Upper lobe of left lung (tissue), 6 donors: ENCODE data around the gene DNAH9. TPM values are rescaled to one million over a fixed set of nuclear protein-coding genes. Genes with fewer than 3 reads are reported as not detected.

Experiments used
- ATAC-seq, 2 donors: fragments of 200-7000 bp; cut with Tn5 transposase; one replicate each; pipeline ENCODE4 v1.9.1; 2022; ENCODE audit warnings: mild to moderate bottlenecking in 2 of 2, moderate library complexity in 2 of 2; ENCODE audit not compliant: low FRiP score in 2 of 2
- DNase-seq, 2 donors: peaks; one replicate each; pipeline ENCODE4 v3.0.0-alpha.2; 2019 to 2020
- H3K27ac ChIP-seq, 4 donors: fragments of 200-600 bp; sonication (generic); one replicate each; pipeline ENCODE4 v1.5.1; 2016 to 2019
- H3K27me3 ChIP-seq, 4 donors: fragments of 200-600 bp; sonication (generic); one replicate each; pipeline ENCODE4 v1.5.1; 2017 to 2019
- H3K36me3 ChIP-seq, 4 donors: fragments of 200-600 bp; sonication (generic); one replicate each; pipeline ENCODE4 v1.5.1; 2016 to 2019
- H3K4me1 ChIP-seq, 4 donors: fragments of 200-600 bp; sonication (generic); one replicate each; pipeline ENCODE4 v1.5.1; 2018 to 2019
- H3K4me3 ChIP-seq, 4 donors: fragments of 200-600 bp; sonication (generic); one replicate each; pipeline ENCODE4 v1.5.1; 2017 to 2019; ENCODE audit warnings: mild to moderate bottlenecking in 2 of 4, moderate library complexity in 1 of 4
- H3K9me3 ChIP-seq, 4 donors: fragments of 200-600 bp; sonication (generic); one replicate each; pipeline ENCODE4 v1.5.1; 2018 to 2019
- EP300 ChIP-seq, 4 donors: sonication (generic); formaldehyde crosslinking; IDR thresholded peaks; one replicate each; pipeline ENCODE4 v1.5.1; 2017; ENCODE audit warnings: antibody characterized with exemption in 4 of 4, control low read depth in 2 of 4
- POLR2A ChIP-seq, 4 donors: fragments of 450-650 bp; IDR thresholded peaks; one replicate each; pipeline ENCODE4 v1.5.1; 2016 to 2017; ENCODE audit warnings: antibody characterized with exemption in 4 of 4, mild to moderate bottlenecking in 2 of 4
- POLR2AphosphoS5 ChIP-seq, 2 donors: sonication (generic); formaldehyde crosslinking; IDR thresholded peaks; one replicate each; pipeline ENCODE4 v1.5.1; 2017; ENCODE audit warnings: antibody characterized with exemption in 2 of 2
- WGBS, 2 donors: methylation state at CpG; one replicate each; pipeline ENCODE4 v1.1.5; 2017 to 2018; 5-methylcytosine and 5-hydroxymethylcytosine counted together
- total RNA-seq, 6 donors: library from RNA; depleted of rRNA in 4 of 6; stranded (reverse); fragments of >200 nt in 4 of 6; gene quantifications; one replicate each; pipeline versions ENCODE4 v1.1.0 to v1.2.1, GENCODE V29; 2016 to 2021
- TF ChIP-seq, protein P1 (sequence below), 6 experiments: fragments of 450-650 bp in 4 of 6; fragments of 200-600 bp in 2 of 6; sonication (generic) in 2 of 6; IDR thresholded peaks; one replicate each; pipeline ENCODE4 v1.5.1; 2016 to 2019; ENCODE audit warnings: antibody characterized with exemption in 6 of 6
- donor health status: DM: no; HTN: no; CAD: no; lungs with moderate emphysema.
- donor health status: DM: no; HTN: yes; CAD: no; lungs with severe emphysema.

The DNAH9 gene
- total RNA-seq, 6 donors from 2014 or later, result 0.92 to 42.6 (median 14.8) TPM

DNA sequence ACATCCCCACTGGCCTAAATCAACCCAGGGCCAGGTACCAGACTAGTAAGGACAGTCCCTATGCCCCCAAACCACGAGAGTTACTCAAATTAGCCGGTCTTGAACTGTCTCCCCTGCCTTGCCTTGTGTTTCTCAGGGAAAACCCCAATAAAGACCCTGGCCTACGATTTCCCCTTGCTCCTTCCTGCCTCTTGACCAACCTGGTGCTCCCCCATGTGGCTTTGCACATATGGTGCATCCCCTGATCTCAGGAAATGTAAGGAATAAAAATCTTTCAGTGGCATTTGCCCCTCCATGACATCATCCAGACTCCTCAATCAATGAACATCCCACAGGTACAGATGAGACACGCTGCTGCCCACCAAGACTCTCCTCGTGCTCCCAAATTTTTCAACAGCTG, 311.1 kb downstream of the DNAH9 start:
- H3K27me3 ChIP-seq, result no peaks in the 10 kb centered on the region
- no peak overlapping the region for H3K27ac ChIP-seq
- no peak for DNase-seq
- H3K9me3 ChIP-seq, result peaks cover 0 to 19% (median 5%) of the 10 kb centered on the region in 4 donors
- H3K4me1 ChIP-seq, result no peaks in the 10 kb centered on the region
- 57 to 71% methylated on average over 5 of the region's 5 CpGs for WGBS, 2 donors
- TF ChIP-seq EP300 (IDR thresholded peaks at IDR 0.05), result no peak
- no peak for TF ChIP-seq POLR2A (IDR thresholded peaks at IDR 0.05)
- TF ChIP-seq, protein P1, sequence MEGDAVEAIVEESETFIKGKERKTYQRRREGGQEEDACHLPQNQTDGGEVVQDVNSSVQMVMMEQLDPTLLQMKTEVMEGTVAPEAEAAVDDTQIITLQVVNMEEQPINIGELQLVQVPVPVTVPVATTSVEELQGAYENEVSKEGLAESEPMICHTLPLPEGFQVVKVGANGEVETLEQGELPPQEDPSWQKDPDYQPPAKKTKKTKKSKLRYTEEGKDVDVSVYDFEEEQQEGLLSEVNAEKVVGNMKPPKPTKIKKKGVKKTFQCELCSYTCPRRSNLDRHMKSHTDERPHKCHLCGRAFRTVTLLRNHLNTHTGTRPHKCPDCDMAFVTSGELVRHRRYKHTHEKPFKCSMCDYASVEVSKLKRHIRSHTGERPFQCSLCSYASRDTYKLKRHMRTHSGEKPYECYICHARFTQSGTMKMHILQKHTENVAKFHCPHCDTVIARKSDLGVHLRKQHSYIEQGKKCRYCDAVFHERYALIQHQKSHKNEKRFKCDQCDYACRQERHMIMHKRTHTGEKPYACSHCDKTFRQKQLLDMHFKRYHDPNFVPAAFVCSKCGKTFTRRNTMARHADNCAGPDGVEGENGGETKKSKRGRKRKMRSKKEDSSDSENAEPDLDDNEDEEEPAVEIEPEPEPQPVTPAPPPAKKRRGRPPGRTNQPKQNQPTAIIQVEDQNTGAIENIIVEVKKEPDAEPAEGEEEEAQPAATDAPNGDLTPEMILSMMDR (IDR thresholded peaks at IDR 0.05), result no peak
- no peak for TF ChIP-seq POLR2AphosphoS5 (IDR thresholded peaks at IDR 0.05)
- no peak overlapping the region for H3K4me3 ChIP-seq
- ATAC-seq, result no peak
- no peaks in the 10 kb centered on the region for H3K36me3 ChIP-seq

DNA sequence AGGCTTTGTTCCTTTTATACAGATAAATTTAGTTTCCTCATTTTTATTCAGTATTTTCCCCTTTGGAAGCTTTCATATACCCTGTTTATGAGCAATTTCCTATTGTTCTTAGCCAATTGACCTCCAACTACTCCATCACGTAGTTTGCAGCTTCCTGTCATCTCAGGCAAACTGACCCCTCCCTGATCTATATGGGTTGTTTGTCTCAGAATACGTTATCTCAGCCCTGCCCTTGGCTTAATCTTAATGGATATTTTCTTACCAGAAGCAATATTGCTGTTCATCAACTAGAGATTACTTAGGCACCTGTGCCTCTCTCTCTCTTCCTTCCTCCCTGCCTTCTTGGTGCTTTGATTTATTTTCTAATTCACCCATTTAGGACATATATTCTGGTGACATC, 317.8 kb downstream of the DNAH9 start:
- H3K4me1 ChIP-seq, result no peaks in the 10 kb centered on the region
- WGBS, 2 donors, result 7 to 15% methylated on average over 2 of the region's 2 CpGs
- no peak overlapping the region for H3K27ac ChIP-seq
- peaks cover 0 to 14% (median 5%) of the 10 kb centered on the region in 4 donors for H3K9me3 ChIP-seq
- no peak for DNase-seq
- H3K36me3 ChIP-seq, result no peaks in the 10 kb centered on the region
- TF ChIP-seq POLR2A (IDR thresholded peaks at IDR 0.05) (no peak), POLR2AphosphoS5 (IDR thresholded peaks at IDR 0.05) (no peak), EP300 (IDR thresholded peaks at IDR 0.05) (no peak)
- TF ChIP-seq, protein P1 (IDR thresholded peaks at IDR 0.05), result no peak
- H3K27me3 ChIP-seq, result no peaks in the 10 kb centered on the region
- no peak overlapping the region for H3K4me3 ChIP-seq
- ATAC-seq, result no peak

DNA sequence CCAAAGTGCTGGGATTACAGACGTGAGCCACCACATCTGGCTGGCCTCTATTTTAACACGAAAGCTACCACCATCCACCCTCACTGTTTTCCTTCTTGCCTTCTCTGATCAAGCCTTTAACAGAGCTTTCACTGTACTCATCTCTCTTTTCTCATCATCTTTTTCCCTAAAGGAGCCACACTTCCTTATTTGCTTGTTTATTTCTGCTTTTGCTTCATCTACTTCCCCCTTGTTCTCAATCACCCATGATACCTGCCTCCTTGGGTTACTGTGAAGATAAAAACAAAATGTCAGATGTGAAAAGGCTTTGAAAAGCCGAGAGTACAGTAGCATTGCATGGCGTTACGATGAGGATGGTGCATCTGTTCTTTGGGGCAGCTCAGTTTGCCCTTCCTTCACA, 319.1 kb downstream of the DNAH9 start:
- ATAC-seq, result no peak
- TF ChIP-seq POLR2A (IDR thresholded peaks at IDR 0.05), result no peak
- TF ChIP-seq POLR2AphosphoS5 (IDR thresholded peaks at IDR 0.05), result no peak
- TF ChIP-seq EP300 (IDR thresholded peaks at IDR 0.05), result no peak
- TF ChIP-seq, protein P1 (IDR thresholded peaks at IDR 0.05), result no peak
- Histone ChIP-seq H3K36me3 (no peaks in the 10 kb centered on the region), H3K27me3 (no peaks in the 10 kb centered on the region), H3K4me3 (no peak overlapping the region), H3K4me1 (no peaks in the 10 kb centered on the region), H3K27ac (no peak overlapping the region), H3K9me3 (peaks cover 0 to 8% (median 3%) of the 10 kb centered on the region in 4 donors)
- WGBS, 2 donors, result 82 to 89% methylated on average over 5 of the region's 5 CpGs
- no peak for DNase-seq

DNA sequence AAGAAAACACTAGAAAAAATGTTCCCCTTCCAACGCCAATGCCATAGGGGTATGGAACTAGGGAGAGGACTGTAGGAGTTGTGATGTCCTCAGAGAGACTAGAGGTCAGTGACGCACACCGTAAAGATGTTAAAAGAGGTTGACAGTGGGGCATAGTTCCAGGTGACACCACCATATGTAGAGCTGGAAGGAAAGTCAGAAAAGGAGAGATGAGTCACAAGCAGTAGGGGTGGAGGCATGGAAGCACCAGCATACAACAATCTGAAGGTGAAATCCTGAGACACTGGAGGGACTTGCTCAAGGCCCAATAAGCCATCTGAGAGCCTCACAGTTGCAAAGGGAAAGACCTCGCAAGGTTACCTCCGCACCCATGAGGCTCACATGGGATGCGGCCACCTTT, 323.0 kb downstream of the DNAH9 start:
- no peaks in the 10 kb centered on the region for H3K27me3 ChIP-seq
- H3K36me3 ChIP-seq, result no peaks in the 10 kb centered on the region
- WGBS, 2 donors, result 94 to 95% methylated on average over 6 of the region's 6 CpGs
- no peak overlapping the region for H3K27ac ChIP-seq
- DNase-seq (no peak), ATAC-seq (no peak)
- H3K9me3 ChIP-seq, result no peaks in the 10 kb centered on the region
- TF ChIP-seq POLR2A (IDR thresholded peaks at IDR 0.05), result no peak
- TF ChIP-seq POLR2AphosphoS5 (IDR thresholded peaks at IDR 0.05), result no peak
- TF ChIP-seq, protein P1 (IDR thresholded peaks at IDR 0.05), result no peak
- TF ChIP-seq EP300 (IDR thresholded peaks at IDR 0.05), result no peak
- H3K4me3 ChIP-seq, result no peak overlapping the region
- H3K4me1 ChIP-seq, result no peaks in the 10 kb centered on the region

DNA sequence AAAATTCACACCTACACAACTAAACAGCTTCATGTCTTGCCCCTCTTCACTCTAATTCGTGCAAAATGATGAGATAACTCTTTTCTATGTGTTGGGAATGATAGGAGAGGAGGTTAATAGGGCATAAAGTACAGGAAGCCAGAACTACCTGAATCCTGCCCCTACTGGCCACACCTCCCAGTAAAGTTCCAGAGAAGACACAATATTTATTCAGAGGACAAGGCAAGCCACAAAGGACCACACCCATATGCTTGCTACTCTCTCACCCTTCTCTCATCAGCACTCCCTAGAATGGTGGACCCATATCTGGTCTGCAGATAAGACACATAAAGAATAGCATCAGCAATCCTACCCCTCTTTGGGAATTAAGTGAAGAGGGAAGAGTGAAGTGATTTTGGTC, 324.4 kb downstream of the DNAH9 start:
- WGBS, 2 donors, result 43 to 56% methylated on average over 1 of the region's 1 CpG
- Histone ChIP-seq H3K36me3 (no peaks in the 10 kb centered on the region), H3K4me3 (no peak overlapping the region), H3K27ac (no peak overlapping the region), H3K27me3 (no peaks in the 10 kb centered on the region), H3K4me1 (no peaks in the 10 kb centered on the region), H3K9me3 (no peaks in the 10 kb centered on the region)
- no peak for ATAC-seq
- no peak for TF ChIP-seq POLR2AphosphoS5 (IDR thresholded peaks at IDR 0.05)
- no peak for DNase-seq
